Liver (tissue), 9 donors: Measurements from ENCODE around the gene TMEM119. TPM values are rescaled to one million over a fixed set of nuclear protein-coding genes. Genes with fewer than 3 reads are reported as not detected.

Experiments used
- DNase-seq: peaks from one replicate; pipeline ENCODE4 v3.0.0-alpha.2; 2017; ENCODE audit warnings: low spot score
- H3K27ac ChIP-seq, 2 donors: one replicate each; pipeline ENCODE4 v1.7.0; 2013; ENCODE audit warnings: inconsistent platforms in 2 of 2, low read length in 2 of 2, control low read depth in 1 of 2, low read depth in 1 of 2, mild to moderate bottlenecking in 1 of 2
- H3K27me3 ChIP-seq, 4 donors: one replicate each; pipeline versions ENCODE4 v1.6.1 to v1.7.0; 2013; ENCODE audit warnings: low read length in 3 of 4, inconsistent platforms in 1 of 4, mild to moderate bottlenecking in 1 of 4, moderate library complexity in 1 of 4; ENCODE audit not compliant: control insufficient read depth in 4 of 4, insufficient read depth in 4 of 4
- H3K36me3 ChIP-seq, 4 donors: one replicate each; pipeline versions ENCODE4 v1.6.1 to v1.7.0; 2013; ENCODE audit warnings: low read length in 3 of 4, mild to moderate bottlenecking in 3 of 4, low read depth in 1 of 4, moderate library complexity in 1 of 4; ENCODE audit not compliant: control insufficient read depth in 4 of 4, insufficient read depth in 3 of 4
- H3K4me1 ChIP-seq, 4 donors: one replicate each; pipeline versions ENCODE4 v1.6.1 to v1.7.0; 2013; ENCODE audit warnings: low read length in 3 of 4, mild to moderate bottlenecking in 3 of 4, moderate library complexity in 1 of 4; ENCODE audit not compliant: control insufficient read depth in 4 of 4, insufficient read depth in 4 of 4
- H3K4me3 ChIP-seq, 3 donors: one replicate each; pipeline versions ENCODE4 v1.6.1 to v1.7.0; 2013; ENCODE audit warnings: low read length in 3 of 3, control low read depth in 1 of 3, low read depth in 1 of 3, mild to moderate bottlenecking in 1 of 3
- H3K9ac ChIP-seq, 2 donors: one replicate each; pipeline ENCODE4 v1.7.0; 2013; ENCODE audit warnings: low read length in 2 of 2, mild to moderate bottlenecking in 2 of 2, moderate library complexity in 2 of 2, control low read depth in 1 of 2, low read depth in 1 of 2
- H3K9me3 ChIP-seq, 4 donors: one replicate each; pipeline versions ENCODE4 v1.6.1 to v1.7.0; 2013; ENCODE audit warnings: low read length in 3 of 4; ENCODE audit not compliant: control insufficient read depth in 4 of 4
- ATF3 ChIP-seq: IDR thresholded peaks from 2 replicates; pipeline ENCODE4 v1.6.1; 2016; ENCODE audit warnings: antibody characterized with exemption
- CTCF ChIP-seq: fragments of 150-350 bp; IDR thresholded peaks from 2 replicates; pipeline ENCODE4 v1.5.1; 2017; ENCODE audit warnings: improper control_type of control experiment, low read depth, low read length; ENCODE audit not compliant: missing input control
- EGR1 ChIP-seq, 2 donors: IDR thresholded peaks; 2 replicates each; pipeline ENCODE4 v1.6.1; 2016 to 2018; ENCODE audit warnings: antibody characterized with exemption in 2 of 2, low read depth in 2 of 2
- FOXA1 ChIP-seq: IDR thresholded peaks from 2 replicates; pipeline ENCODE4 v1.6.1; 2016; ENCODE audit warnings: antibody characterized with exemption
- FOXA2 ChIP-seq: IDR thresholded peaks from 2 replicates; pipeline ENCODE4 v1.6.1; 2016; ENCODE audit warnings: antibody characterized with exemption
- GABPA ChIP-seq, 2 donors: IDR thresholded peaks in 1 of 2; conservative IDR thresholded peaks in 1 of 2; 2 replicates each; pipeline ENCODE4 v1.6.1; 2016; ENCODE audit warnings: antibody characterized with exemption in 2 of 2, mild to moderate bottlenecking in 1 of 2, moderate library complexity in 1 of 2
- HNF4A ChIP-seq, 2 donors: conservative IDR thresholded peaks; 2 replicates each; pipeline ENCODE4 v1.6.1; 2016; ENCODE audit warnings: antibody characterized with exemption in 2 of 2, mild to moderate bottlenecking in 2 of 2
- HNF4G ChIP-seq: IDR thresholded peaks from 2 replicates; pipeline ENCODE4 v1.6.1; 2016; ENCODE audit warnings: antibody characterized with exemption
- JUND ChIP-seq, 2 donors: IDR thresholded peaks; 2 replicates each; pipeline ENCODE4 v1.6.1; 2016; ENCODE audit warnings: antibody characterized with exemption in 2 of 2
- MAX ChIP-seq: IDR thresholded peaks from 2 replicates; pipeline ENCODE4 v1.6.1; 2016; ENCODE audit warnings: antibody characterized with exemption
- NR2F2 ChIP-seq: IDR thresholded peaks from 2 replicates; pipeline ENCODE4 v1.6.1; 2016; ENCODE audit warnings: antibody characterized with exemption
- RAD21 ChIP-seq, 2 donors: IDR thresholded peaks; 2 replicates each; pipeline ENCODE4 v1.6.1; 2016; ENCODE audit warnings: antibody characterized with exemption in 2 of 2, mild to moderate bottlenecking in 2 of 2
- REST ChIP-seq: IDR thresholded peaks from 2 replicates; pipeline ENCODE4 v1.6.1; 2016; ENCODE audit warnings: antibody characterized with exemption, mild to moderate bottlenecking
- RXRA ChIP-seq, 2 donors: IDR thresholded peaks; 2 replicates each; pipeline ENCODE4 v1.6.1; 2017 to 2018; ENCODE audit warnings: antibody characterized with exemption in 2 of 2, mild to moderate bottlenecking in 1 of 2
- SP1 ChIP-seq: IDR thresholded peaks from 2 replicates; pipeline ENCODE4 v1.6.1; 2018; ENCODE audit warnings: antibody characterized with exemption, mild to moderate bottlenecking
- TAF1 ChIP-seq: conservative IDR thresholded peaks from 2 replicates; pipeline ENCODE4 v1.6.1; 2016; ENCODE audit warnings: antibody characterized with exemption, mild to moderate bottlenecking
- YY1 ChIP-seq: IDR thresholded peaks from 2 replicates; pipeline ENCODE4 v1.6.1; 2016; ENCODE audit warnings: antibody characterized with exemption, mild to moderate bottlenecking
- ZBTB33 ChIP-seq: IDR thresholded peaks from 2 replicates; pipeline ENCODE4 v1.6.1; 2016; ENCODE audit warnings: antibody characterized with exemption
- WGBS: extraction: QIAGEN DNeasy Blood & Tissue Kit; methylation state at CpG from one replicate; pipeline ENCODE4 v1.1.7; 2013; 5-methylcytosine and 5-hydroxymethylcytosine counted together
- polyA plus RNA-seq, 2 donors: library from polyadenylated mRNA; stranded (reverse) in 1 of 2; unstranded in 1 of 2; fragments of 200-250 nt in 1 of 2; fragments of >200 nt in 1 of 2; fragmentation: Nextera tagmentation in 1 of 2; extraction: Ambion mirVana in 1 of 2; gene quantifications; one replicate each; pipeline versions ENCODE4 v1.2.1 to v1.2.3, GENCODE V29; 2013 to 2015
- total RNA-seq, 2 donors: library from RNA; depleted of rRNA; stranded (reverse); fragments of >200 nt; gene quantifications; one replicate each; pipeline ENCODE4 v1.2.3, GENCODE V29; 2014
- donor health status: healthy.
- donor health status: healthy.
- donor health status: healthy.
- donor health status: healthy.
- donor health status: healthy.

Gene TMEM119
- total and polyA plus RNA-seq, 4 donors, result 0.14 to 2.6 (median 0.38) TPM

- Histone ChIP-seq H3K9me3 (no peaks in the 10 kb centered on the region), H3K4me3 (no peak overlapping the region), H3K27me3 (no peaks in the 10 kb centered on the region), H3K9ac (no peak overlapping the region), H3K27ac (no peak overlapping the region), H3K4me1 (no peaks in the 10 kb centered on the region), H3K36me3 (no peaks in the 10 kb centered on the region)
- TF ChIP-seq REST (no peak), TAF1 (no peak), RXRA (IDR thresholded peaks at IDR 0.05) (no peak)
- WGBS, result 73% methylated on average over 6 of the region's 6 CpGs
- no peak for DNase-seq
Observed at GRCh38 chr12:108599541-108599940, 1.7 kb upstream of the TMEM119 start.

GRCh38 chr12:108598553-108599250 is 818 bp upstream of the TMEM119 start:
- Histone ChIP-seq H3K4me3 (no peak overlapping the region), H3K27ac (no peak overlapping the region), H3K9ac (no peak overlapping the region), H3K4me1 (no peaks in the 10 kb centered on the region), H3K9me3 (no peaks in the 10 kb centered on the region), H3K27me3 (no peaks in the 10 kb centered on the region), H3K36me3 (no peaks in the 10 kb centered on the region)
- WGBS, result 85% methylated on average over 11 of the region's 11 CpGs
- DNase-seq, result no peak
- no peak for TF ChIP-seq GABPA (IDR thresholded peaks at IDR 0.05 in 1 of 2, conservative IDR thresholded peaks at IDR 0.05 in 1 of 2)
- no peak for TF ChIP-seq YY1
- no peak for TF ChIP-seq FOXA1
- TF ChIP-seq ATF3, result no peak
- no peak for TF ChIP-seq HNF4G
- no peak for TF ChIP-seq REST
- no peak for TF ChIP-seq NR2F2
- TF ChIP-seq SP1, result no peak
- TF ChIP-seq RAD21 (IDR thresholded peaks at IDR 0.05), result no peak
- TF ChIP-seq EGR1 (IDR thresholded peaks at IDR 0.05; ENCODE audit: low read depth in 2 of 2), result no peak
- TF ChIP-seq HNF4A (conservative IDR thresholded peaks at IDR 0.05), result no peak
- no peak for TF ChIP-seq RXRA (IDR thresholded peaks at IDR 0.05)
- no peak for TF ChIP-seq ZBTB33
- no peak for TF ChIP-seq JUND (IDR thresholded peaks at IDR 0.05)
- TF ChIP-seq FOXA2, result no peak
- TF ChIP-seq TAF1, result no peak
- no peak for TF ChIP-seq CTCF
- TF ChIP-seq MAX, result no peak
